ENCODE results near the gene GSDME.
"Not testable (repeated sequence)": the region's sequence is repeated elsewhere in the genome, so short reads cannot be mapped to it uniquely, and the experiment has no call there.

GSDME gene

GRCh38 chr7:24757353-24758275, at the start of gene GSDME:
Gene GSDME, minus strand, starts transcription at chr7:24757464. Its CDS starts 7,690 bp downstream, at chr7:24749774.
- peak in 37 of 51 donors; percentile 20 to 86 (median 67) for DNase-seq

GRCh38 chr7:24802300-24802699, 45.0 kb upstream of the GSDME start:
- DNase-seq = no peak

GRCh38 chr7:24801883-24802282, 44.6 kb upstream of the GSDME start:
- no peak for DNase-seq

DNA sequence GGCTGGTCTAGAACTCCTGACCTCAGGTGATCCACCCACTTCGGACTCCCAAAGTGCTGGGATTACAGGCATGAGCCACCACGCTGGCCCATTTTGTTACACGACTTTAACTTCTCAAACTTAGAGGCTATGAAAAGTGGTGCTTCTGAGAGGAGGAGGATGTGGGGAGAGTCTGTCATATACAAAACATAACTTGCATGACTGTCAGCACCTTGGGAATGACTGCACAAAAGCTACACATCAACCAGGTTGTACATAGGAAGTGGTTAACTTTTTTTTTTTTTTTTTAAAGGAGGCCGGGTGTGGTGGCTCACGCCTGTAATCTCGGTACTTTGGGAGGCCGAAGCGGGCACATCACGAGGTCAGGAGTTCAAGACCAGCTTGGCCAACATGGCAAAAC, 43.4 kb upstream of the GSDME start:
- DNase-seq = no peak

- no peak for DNase-seq
Measured at GRCh38 chr7:24800073-24800472, 42.8 kb upstream of the GSDME start.

GRCh38 chr7:24799506-24799905, 42.2 kb upstream of the GSDME start:
- no peak for DNase-seq

DNA sequence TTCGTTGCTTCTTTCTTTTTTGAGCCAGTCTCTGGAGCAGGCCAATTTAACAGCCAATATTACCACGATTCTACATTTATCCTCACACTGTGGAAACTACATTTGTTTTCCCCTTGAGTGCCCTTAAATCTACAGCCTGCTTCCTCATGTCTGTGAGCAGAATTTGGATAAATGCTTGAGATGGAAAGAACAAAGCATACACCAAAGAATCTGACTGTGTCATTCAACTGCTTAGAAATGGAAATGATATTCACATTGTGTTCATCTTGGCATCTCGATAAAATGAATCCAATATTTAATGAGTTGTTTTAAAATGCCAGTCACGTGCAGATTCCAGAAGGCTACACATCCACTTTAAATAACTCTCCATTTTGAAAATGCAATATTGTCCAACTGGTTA, 41.0 kb upstream of the GSDME start:
- no peak for DNase-seq

DNA sequence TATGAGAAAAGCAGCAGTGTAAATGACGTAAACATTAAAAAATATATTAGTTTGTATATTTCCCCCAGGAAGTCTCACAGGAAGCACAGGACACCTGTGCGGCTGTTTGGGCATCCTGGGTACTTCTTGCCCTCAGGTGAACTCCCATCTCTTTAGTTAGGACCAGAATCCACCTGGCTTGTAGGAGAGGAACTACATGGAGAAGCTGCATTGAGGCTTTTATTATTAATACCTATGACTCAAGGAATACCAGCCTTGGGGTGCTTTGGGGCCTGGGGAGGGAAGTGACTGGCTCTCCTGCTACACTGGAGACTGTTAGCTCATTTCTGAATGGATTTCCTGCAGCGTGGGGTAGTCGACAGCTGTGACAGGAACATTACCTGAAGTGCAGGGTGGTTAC, 40.0 kb upstream of the GSDME start:
- DNase-seq = no peak

- DNase-seq = no peak
Measured at GRCh38 chr7:24795407-24795767, 38.1 kb upstream of the GSDME start.

DNA sequence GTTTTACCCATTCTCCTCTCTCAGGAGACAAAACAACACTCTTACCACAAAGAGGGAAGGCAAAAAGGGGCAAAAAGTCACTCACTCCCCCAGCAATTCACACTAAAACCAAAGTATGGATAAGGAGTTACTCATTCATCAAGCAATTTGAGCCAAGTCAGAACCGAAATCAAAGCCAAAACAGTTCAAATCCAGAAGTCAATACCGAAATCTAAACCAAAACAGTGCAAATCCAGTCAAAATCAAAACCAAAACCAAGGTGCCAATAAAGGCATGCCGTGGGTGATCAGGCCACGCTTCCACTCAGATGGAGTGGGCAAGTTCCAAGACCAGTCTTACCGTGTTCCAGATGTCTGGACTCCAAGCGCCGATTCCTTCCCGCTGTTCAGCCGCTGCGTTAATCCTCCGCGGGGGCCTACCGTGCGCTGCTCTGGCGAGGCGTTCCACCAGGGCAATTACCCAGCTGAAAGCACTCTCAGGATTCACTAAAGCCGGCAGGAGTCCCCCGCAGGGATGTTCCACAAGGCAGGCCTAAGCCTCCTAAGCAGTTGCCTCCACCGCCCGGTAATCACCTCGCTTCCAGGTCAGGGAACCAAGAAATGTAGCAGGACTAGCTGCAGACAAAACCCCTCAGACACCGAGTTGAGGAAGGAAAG, 37.6 kb upstream of the GSDME start:
- DNase-seq = not testable (repeated sequence)

DNA sequence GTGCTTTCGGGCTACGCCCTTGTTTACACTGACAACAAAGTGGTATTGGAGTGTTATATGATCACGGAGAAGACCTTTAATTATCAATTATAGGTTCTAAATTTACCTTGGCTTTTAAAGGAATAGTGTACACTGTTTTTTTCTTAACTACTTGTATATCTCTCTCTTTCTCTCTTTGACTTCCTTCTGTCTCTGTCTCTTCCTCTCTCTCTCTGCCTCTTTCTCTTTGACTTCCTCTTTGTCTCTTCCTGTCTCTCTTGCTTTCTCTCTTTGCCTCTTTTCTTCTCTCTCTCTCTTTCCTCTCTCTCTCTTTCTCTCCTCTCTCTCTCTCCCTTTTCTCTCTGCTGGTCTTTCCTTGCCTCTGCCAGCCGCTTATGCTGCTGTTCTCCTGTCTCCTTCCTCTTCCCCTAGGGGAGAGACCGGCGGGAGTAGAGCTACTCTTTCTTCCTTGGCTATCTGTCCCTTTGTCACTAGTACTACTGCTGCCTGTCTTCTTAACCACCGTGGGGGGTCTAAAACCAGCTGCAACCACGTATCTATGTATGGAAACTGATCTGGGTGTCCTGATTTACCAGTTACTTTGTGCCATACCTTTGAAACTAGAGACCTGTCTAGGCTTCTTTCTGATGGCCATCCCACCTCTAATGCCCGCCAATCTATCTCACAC, 36.9 kb upstream of the GSDME start:
- DNase-seq = no peak

DNA sequence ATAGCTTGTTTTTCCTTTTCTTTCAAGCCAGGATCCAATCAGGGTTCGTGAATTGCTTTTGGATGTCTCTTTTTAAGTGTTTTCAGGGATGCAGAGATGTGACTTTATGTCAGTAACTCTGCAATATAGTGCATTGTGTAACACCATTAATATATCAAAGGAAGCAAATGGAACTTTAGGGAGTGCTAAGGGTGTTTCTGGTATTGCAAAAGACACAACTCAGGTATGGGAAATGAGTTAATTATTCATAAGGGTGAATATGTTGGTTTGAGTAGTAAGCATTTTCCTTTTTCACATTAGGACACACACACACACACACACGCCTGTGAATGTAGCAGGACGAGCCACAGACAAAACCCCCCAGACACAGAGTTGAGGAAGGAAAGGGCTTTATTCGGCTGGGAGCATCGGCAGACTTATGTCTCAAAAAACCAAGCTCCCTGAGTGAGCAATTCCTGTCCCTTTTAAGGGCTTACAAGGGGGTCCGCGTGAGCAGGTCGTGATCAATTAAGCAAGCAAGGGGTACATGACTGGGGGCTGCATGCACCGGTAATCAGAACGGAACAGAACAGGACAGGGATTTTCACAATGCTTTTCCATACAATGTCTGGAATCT, 31.8 kb upstream of the GSDME start:
- no peak for DNase-seq

DNA sequence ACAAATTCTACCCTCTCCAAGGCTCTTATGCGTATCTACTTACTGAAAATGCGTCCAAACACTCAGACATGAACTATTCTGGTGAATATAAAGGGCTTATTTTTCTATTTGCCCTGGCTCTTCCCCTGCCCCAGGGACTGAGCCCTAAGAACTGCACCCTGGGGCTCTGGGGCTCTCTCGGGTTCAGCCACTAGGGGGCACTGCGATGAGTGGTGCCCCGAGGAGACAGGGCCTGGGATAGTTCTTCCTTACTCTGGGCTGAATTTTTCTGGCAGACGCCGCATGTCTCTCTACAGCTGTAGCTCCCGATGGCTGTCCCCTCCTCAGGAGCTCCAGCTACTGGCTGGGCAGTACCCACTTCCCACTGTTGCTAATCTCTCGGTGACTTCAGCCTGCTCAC, 30.8 kb upstream of the GSDME start:
- DNase-seq = no peak

GRCh38 chr7:24786941-24787340, 29.7 kb upstream of the GSDME start:
- DNase-seq = peak in 5 of 51 donors; percentile 2 to 46 (median 16)

DNA sequence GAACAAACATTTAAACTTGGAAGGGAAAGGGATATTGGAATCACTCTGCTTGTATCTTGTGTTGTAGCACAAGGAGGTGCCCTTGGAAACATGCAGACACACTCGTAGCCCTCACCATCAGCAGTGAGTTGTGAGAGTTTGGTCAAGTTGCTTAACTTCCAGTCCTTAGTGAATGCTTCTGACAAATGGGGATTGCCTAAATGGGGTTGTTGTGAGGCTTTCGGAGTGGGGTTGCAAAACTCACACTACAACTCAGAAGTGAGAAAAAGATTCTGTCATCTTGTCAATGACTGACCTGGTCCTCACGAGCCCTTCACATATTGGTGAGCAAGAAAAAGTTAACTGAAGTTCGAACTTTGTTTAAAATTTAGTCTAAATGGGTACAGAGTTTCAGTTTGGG, 29.0 kb upstream of the GSDME start:
- DNase-seq = no peak

- no peak for DNase-seq
Measured at GRCh38 chr7:24784277-24784676, 27.0 kb upstream of the GSDME start.

- no peak for DNase-seq
Measured at GRCh38 chr7:24783698-24784097, 26.4 kb upstream of the GSDME start.

DNA sequence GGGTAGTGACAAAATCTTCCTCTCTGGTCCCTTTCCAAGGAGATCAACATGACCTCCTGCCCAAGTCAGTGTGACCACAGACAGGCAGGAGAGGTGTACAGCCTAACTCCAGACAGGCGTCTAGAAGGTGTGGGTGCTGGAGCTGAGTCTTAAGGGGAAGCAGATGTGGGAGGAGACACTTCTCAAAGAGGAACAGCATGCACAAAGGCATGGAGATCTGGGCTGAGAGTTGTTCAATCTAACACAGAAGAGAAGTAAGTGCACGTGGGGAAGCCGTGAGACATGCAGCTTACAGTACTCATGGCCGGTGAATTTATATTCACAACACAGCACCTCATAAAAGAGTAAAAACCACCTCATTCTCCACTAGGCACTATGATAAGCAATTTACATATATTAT, 23.8 kb upstream of the GSDME start:
- DNase-seq = peak in 16 of 51 donors; percentile 2 to 19 (median 6)

DNA sequence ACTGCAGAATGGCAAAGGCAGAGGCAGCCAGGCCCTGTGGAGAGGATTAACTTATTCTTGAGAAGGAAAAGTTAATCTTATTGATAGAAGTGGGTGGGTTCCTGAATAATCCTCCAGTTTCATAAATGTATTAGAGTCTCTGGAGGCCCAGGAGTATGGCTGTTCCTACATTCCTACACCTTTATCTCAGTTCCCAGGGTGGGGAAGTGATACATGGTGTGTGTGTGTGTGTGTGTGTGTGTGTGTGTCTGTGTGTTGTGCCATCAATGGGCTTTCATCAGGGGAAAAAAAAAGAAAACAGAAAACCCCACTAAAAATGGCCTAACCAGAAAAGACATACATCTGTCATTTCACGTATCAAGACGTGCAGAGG, 22.0 kb upstream of the GSDME start:
- no peak for DNase-seq

GRCh38 chr7:24778543-24779282, 21.4 kb upstream of the GSDME start:
- DNase-seq = peak in 15 of 51 donors; percentile 4 to 28 (median 15)

GRCh38 chr7:24777806-24778205, 20.5 kb upstream of the GSDME start:
- no peak for DNase-seq

All from hypothalamus (tissue), 51 donors.